Measurements from ENCODE around the gene ENKD1.

ENKD1 gene

DNA sequence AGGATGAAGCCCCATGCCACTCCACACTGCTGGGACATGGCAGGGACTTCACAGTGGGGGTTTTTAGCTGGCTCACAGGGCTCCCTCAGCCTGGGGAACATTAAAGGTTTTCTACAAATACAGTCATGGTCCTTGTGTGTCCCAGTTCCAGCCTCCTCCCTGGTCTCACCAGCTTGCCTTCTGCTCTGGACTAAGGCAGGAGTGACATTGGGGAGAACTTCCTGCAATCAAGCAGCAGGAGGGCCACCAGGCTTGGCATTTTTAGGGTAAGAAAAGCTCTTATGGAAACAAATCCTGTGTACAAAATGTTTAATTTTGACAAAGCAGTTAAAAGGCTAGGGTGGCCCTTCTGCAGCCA, 3.9 kb downstream of the ENKD1 start:
- no peak for DNase-seq (ENCODE audit: low read depth)

DNA sequence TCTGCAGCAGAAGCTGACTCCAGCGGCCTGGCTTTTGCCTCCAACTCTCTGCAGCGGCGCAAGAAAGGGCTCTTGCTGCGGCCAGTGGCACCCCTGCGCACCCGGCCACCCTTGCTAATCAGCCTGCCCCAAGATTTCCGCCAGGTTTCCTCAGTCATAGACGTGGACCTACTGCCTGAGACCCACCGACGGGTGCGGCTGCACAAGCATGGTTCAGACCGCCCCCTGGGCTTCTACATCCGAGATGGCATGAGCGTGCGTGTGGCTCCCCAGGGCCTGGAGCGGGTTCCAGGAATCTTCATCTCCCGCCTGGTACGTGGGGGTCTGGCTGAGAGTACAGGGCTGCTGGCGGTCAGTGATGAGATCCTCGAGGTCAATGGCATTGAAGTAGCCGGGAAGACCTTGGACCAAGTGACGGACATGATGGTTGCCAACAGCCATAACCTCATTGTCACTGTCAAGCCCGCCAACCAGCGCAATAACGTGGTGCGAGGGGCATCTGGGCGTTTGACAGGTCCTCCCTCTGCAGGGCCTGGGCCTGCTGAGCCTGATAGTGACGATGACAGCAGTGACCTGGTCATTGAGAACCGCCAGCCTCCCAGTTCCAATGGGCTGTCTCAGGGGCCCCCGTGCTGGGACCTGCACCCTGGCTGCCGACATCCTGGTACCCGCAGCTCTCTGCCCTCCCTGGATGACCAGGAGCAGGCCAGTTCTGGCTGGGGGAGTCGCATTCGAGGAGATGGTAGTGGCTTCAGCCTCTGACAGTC, 4.5 kb downstream of the ENKD1 start:
- DNase-seq (ENCODE audit: low read depth): no peak

- DNase-seq (ENCODE audit: low read depth): no peak
Observed at GRCh38 chr16:67661101-67661761, 5.3 kb downstream of the ENKD1 start.

DNA sequence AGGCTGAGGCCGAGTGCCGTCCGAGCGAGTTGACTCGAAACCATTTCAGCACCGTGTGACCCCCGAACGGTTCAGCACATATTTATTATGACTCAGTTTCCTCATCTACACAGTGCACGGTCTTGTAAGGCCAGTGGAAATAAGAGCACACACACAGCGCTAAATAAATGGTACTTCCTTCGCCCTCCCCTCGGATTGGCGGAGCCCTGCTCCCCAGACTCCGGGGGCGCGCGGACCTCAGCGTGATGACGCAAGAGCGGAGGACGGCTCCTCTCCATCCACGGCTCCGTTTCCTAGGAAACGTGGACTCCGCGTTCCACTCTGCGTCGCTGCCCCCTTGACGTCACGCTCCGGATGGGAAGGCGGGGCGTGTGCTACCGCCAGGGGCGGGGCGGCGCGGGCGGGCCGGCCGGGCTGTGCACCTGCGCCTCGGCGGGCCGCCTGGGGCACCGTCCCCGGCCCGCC, 6.0 kb downstream of the ENKD1 start, which contains the start of gene PARD6A:
Gene PARD6A (plus strand): TSS at position 397 of the 465 bp plus-strand sequence. CDS start 79 bp downstream, outside the sequence.
- DNase-seq (ENCODE audit: low read depth): peak; percentile 95

- peak; percentile 80 for DNase-seq (ENCODE audit: low read depth)
Observed at GRCh38 chr16:67659675-67660563, 6.6 kb downstream of the ENKD1 start, which contains the start of gene ACD. Gene ACD (minus strand): TSS chr16:67660260. CDS start chr16:67660220, 40 bp downstream.

DNA sequence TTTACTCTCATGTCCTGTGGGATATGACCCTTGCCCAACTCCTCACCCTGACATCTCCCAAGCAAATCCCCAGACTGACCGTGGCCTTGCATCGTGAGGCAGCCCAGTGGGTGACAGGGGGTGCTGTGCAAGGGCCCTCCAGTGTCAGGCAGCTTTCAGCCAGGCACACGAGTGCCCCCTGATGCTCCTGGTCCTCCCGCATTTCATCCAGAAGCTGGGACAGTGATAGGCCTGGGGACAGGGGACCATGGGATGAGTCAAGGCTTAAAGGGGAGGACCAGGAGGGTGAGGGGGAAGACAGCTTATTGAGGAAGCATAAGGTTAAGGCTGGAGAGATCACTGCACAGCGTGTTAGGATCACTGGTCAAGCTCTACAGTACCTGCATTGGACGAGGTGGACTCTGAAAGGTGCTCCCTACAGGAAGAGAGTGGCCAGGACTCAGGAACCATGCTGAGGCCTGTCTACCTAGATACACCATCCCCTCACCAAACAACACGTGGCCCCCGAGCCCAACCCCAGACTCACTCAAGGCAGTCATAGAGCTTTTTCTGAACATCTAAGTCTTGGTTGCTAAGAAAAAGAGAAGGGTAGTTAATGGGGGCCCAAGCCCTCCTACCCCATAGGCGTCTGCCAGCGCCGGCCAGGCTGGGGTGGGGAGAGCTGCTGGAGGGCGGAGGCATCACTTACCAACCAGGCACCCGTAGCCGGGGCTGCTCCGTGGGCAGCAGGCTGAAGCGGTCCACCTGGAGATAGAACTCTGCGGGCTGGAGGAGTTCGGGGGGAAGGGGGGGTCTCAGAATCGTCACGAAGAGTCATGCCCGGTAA, 7.5 kb downstream of the ENKD1 start:
- DNase-seq (ENCODE audit: low read depth): no peak

GRCh38 chr16:67657751-67658518, 8.6 kb downstream of the ENKD1 start:
- no peak for DNase-seq (ENCODE audit: low read depth)

DNA sequence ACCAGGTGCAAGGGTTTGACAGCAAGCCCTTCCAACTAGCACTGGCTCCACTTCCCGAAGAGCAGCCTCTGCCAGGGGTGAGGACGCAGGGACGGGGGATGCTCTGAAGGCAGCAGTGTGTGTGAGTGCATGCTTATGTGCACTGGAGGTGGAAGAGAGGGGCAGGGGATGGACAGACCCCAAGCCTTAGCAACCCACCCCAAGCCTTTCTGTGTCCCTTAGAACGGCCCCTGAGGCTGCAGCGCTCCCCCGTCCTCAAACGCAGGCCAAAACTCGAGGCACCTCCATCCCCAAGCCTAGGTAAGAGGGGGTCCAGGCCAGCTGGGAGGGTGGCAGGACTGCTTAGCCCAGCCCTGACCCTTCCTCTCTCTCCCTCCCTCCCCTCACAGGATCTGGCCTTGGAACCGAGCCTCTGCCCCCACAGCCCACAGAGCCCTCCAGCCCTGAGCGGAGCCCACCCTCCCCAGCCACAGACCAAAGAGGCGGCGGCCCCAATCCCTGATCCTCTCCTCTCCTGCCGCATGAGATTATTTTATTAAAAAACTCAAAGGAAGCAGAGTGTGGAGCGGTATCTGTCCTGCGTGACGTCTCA, 9.4 kb downstream of the ENKD1 start:
- no peak for DNase-seq (ENCODE audit: low read depth)

DNA sequence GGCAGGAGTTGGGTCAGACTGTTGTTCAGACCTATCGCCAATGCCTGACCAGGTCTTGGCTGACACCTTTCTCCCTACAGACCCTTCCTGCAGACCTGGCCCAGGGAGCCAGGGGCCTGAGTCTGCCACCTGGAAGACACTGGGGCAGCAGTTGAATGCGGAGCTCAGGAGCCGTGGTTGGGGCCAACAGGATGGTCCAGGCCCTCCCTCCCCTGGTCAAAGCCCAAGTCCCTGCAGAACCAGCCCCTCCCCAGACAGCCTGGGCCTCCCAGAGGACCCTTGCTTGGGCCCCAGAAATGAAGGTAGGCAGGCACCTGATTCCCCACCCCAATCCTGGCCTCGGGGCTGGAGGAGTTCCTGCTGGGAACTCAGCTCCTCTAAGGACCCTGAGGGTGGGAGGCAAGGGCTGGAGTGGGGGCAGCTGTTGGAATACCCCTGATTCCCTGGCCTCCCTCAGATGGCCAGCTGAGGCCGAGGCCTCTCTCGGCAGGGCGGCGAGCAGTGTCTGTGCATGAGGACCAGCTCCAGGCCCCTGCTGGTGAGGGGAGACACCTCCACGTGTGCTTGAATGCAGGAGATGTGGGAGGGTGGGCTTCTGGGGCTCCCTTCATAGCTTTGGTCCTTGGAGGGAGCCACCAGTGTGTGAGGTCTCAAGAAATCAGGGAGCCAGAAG, 10.1 kb downstream of the ENKD1 start:
- DNase-seq (ENCODE audit: low read depth): no peak

DNA sequence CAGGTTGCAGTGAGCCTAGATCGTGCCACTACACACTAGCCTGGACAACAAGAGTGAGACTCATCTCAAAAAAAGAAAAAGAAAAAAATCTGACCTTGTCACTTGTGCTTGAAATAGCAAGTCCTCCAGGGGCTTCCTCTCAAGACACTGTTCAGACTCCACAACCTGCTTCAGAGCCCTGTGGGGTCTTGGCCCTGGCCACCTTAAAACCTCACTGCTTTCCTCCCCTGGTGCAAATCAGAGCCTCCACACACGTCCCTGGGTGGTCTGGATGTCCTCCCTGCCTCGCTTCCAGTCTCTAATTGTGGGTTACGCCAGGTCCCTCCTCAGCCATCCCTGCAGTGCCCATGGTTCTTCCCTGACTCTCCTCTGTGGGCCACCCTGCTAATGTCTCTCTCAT, 11.2 kb downstream of the ENKD1 start:
- DNase-seq (ENCODE audit: low read depth): no peak

DNA sequence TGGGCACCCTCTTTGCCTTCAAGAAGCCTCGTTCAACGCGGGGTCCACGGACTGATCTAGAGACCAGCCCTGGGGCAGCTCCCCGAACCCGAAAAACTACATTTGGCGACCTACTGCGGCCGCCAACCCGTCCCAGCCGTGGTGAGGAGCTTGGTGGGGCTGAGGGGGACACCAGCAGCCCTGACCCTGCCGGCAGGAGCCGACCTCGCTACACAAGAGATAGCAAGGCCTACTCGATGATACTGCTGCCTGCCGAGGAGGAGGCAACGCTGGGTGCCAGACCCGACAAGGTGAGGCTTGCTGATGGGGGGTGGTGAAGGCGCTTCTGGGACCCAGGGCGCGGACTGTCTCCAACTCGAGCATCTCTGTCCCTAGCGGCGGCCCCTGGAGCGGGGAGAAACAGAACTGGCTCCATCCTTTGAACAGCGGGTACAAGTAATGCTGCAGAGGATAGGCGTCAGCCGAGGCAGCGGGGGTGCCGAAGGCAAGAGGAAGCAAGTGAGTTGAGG, 12.1 kb downstream of the ENKD1 start:
- no peak for DNase-seq (ENCODE audit: low read depth)

DNA sequence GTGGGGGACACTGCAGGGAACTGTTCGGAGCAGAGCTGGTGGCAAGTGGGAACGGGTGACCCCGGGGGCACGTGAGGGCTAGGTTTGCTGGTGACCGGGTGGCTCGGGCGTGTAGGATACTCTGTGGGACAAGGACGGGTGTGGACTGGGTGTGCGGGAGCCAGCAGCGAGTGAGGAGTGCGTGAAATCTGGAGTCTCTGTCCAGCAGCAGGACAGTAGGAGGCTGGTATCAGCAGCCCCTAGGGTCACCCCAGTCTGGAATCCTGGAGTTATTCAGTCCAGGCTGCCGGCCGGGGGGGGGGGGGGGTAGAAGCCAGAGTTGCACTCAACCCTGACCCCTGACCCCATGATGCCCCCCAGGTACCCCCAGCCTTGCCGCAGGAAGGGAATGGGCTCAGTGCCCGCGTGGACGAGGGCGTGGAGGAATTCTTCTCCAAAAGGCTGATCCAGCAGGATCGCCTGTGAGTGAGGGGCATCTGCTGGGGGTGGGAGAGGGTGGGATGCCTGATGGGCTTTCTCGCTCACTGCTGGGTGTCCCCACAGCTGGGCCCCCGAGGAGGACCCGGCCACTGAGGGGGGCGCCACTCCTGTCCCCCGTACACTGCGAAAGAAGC, 12.7 kb downstream of the ENKD1 start:
- DNase-seq (ENCODE audit: low read depth): no peak

DNA sequence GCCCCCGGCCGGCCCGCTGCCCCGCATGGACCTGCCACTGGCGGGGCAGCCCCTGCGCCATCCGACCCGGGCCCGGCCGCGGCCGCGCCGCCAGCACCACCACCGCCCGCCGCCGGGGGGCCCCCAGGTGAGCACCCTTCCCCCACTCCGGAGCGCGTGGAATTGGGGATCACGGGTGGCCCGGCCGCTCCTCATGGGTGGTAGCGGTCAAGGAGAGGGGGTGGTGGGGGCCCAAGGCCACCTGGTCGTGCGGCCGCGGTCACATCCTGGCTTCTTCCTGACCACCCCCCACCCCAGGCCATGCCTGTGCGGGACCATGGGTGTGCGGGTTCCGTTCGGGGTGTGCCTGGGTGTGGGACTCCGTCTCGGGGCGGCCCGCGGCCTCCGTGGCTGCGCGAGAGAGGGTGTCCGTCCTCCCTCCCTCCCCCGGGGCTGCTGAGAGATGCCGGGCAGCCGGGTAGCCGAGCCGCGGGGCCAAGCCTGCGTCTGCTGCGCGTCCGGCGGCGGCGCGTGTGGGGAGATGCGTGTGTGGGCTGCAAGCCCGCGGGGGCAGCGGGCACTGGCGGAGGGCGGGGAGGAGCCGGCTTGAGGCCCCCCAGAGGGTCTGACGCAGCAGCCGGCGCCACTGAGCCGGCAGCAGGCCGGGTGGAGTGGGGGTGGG, 13.3 kb downstream of the ENKD1 start:
- DNase-seq (ENCODE audit: low read depth): no peak

DNA sequence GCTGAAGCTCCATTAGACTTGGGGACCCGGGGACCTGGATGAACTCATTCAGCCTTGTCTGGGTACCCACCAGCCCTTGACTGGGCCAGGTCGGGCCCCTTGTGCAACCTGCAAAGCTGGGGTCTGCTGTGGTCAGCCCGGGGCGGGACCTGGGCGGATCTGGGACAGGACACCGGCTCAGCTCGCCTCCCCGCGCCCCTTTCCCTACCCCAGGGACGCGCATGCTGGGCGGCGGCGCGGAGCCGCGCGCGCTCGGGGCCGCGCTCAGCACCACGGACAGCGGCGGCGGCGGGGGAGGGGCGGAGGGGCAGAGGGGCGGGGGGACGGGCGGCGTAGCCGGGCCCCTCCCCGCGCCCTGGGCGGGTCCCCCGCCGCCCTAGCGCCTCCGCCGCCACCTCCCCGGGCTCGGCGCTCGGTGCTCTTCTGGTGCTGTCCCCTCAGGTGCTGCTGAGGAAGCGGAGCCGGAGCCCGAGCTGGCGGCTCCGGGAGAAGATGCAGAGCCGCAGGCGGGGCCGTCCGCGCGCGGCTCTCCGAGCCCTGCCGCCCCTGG, 13.9 kb downstream of the ENKD1 start:
- no peak for DNase-seq (ENCODE audit: low read depth)

DNA sequence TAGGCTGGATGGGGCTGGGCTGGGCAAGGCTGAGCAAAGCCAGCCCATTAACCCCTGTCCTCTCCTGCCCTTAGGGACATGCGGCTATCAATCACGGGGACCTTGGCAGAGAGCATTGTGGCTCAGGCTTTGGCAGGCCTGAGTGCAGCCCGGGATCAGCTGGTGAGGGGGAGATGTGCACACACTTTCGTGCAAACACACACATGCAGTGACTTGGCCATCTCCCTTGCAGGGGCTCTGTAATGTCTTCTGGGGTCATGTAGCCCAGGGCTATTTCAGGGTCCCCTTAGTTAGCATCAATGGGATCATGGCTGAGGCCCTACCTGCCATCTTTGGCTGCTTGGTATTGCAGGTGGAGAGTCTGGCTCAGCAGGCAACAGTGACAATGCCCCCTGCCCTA, 14.7 kb downstream of the ENKD1 start:
- no peak for DNase-seq (ENCODE audit: low read depth)

GRCh38 chr16:67651039-67651438, 15.5 kb downstream of the ENKD1 start:
- no peak for DNase-seq (ENCODE audit: low read depth)

DNA sequence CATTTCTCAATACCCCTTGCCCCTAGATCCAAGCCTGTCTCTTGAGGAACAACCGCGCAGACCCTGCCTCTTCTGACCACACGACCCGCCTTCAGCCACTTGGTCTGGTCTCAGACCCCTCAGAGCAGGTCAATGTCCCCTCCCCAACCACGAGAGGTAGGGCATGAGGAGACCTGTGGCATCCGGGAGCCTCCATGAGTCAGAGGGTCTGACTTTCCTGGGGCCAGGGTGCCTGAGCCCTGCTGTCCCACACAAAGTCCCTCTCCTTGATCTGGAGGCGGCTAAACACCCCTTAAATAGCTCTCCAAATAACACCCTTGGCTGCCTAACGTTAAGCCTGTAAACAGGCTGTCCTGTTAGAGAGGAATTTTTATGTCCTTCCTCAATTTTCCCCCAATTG, 16.5 kb downstream of the ENKD1 start:
- no peak for DNase-seq (ENCODE audit: low read depth)

DNA sequence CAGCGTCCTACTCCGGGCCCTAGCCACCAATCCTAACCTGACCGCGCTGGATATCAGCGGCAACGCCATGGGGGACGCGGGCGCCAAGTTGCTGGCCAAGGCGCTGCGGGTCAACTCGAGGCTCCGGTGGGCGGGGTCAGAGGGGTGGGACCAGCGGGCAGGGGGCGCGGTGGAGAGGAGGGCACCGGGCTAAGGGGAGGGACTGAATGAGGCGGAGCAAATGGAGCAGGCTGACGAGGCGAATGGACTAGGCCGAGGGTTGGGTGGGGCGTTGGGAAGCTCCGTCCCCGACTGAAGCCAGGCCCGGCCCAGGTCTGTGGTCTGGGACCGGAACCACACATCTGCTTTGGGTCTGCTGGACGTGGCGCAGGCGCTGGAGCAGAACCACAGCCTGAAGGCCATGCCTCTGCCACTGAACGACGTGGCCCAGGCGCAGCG, 17.0 kb downstream of the ENKD1 start:
- DNase-seq (ENCODE audit: low read depth): no peak

Measured in stromal cell of bone marrow (primary cell).